ENCODE data around the gene CDYL2.

CDYL2 gene

DNA sequence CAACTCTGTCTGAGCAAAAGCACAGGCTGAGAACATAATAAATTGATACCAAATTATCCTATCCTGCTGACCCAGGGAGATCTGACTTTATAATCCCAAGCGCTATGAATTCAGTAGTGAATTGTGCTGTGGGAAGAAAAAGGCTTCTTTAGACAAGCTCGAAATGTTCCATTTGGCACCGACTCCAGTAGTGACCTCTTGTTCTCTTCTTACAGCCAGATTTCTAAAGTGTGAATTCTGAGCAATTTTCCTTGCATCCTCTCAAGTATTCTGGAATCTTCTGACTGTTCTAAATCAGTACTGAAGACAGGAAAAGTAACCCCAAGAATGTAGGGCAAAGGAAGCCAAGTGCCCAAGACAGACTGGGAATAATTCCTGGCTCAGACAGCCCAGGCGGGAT, 58.2 kb downstream of the CDYL2 start:
- DNase-seq (ENCODE audit: low spot score) = no peak
- in situ Hi-C loops (cut with MboI; ENCODE audit: low sequenced_read_pairs, unreplicated experiment) = no loop called here
- TF ChIP-seq, protein P1, sequence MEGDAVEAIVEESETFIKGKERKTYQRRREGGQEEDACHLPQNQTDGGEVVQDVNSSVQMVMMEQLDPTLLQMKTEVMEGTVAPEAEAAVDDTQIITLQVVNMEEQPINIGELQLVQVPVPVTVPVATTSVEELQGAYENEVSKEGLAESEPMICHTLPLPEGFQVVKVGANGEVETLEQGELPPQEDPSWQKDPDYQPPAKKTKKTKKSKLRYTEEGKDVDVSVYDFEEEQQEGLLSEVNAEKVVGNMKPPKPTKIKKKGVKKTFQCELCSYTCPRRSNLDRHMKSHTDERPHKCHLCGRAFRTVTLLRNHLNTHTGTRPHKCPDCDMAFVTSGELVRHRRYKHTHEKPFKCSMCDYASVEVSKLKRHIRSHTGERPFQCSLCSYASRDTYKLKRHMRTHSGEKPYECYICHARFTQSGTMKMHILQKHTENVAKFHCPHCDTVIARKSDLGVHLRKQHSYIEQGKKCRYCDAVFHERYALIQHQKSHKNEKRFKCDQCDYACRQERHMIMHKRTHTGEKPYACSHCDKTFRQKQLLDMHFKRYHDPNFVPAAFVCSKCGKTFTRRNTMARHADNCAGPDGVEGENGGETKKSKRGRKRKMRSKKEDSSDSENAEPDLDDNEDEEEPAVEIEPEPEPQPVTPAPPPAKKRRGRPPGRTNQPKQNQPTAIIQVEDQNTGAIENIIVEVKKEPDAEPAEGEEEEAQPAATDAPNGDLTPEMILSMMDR (IDR thresholded peaks at IDR 0.05; ENCODE audit: borderline replicate concordance, control extremely low read depth, extremely low read depth, insufficient read depth, missing control alignments) = no peak

DNA sequence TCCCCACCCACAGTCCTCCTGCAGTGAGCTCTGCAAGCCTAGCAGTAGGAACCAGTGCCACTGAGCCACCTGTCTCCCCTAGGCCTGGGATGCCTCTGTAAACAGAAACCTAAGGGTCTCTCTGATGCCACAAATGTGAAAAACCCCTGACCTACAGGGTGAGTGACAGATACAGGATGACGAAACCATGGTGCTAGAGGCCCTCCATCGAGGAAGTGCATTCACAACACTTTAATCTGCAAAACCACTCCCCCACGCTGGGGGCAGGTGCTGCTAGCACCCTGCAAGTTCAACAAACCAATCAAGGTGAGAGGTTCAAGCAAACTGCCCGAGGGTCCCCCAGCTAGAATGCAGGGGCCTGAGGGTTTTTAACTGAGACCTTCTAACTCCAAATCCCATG, 59.5 kb downstream of the CDYL2 start:
- no peak for DNase-seq (ENCODE audit: low spot score)
- TF ChIP-seq, protein P1 (IDR thresholded peaks at IDR 0.05; ENCODE audit: borderline replicate concordance, control extremely low read depth, extremely low read depth, insufficient read depth, missing control alignments) = no peak
- in situ Hi-C loops (cut with MboI; ENCODE audit: low sequenced_read_pairs, unreplicated experiment) = no loop called here

DNA sequence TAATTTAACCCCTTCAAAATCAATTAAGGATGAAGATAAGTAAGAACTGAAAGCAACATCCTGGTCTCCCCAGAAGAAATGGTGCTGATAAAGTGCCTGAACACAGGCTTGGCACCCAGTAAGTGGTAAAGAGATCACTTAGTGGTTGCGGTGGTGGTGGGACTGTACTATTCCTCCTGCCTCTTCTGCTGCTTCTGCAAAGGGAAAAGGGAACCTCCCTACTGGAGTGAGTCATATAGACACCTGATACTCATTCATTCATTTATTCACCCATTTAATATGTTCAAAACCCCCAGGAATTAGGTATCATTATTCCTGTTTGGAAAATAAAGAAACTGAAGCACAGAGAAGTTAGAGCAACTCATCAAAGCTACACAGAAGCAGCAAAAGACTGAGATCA, 60.6 kb downstream of the CDYL2 start:
- in situ Hi-C loops (cut with MboI; ENCODE audit: low sequenced_read_pairs, unreplicated experiment) = no loop called here
- TF ChIP-seq, protein P1 (IDR thresholded peaks at IDR 0.05; ENCODE audit: borderline replicate concordance, control extremely low read depth, extremely low read depth, insufficient read depth, missing control alignments) = no peak
- no peak for DNase-seq (ENCODE audit: low spot score)

DNA sequence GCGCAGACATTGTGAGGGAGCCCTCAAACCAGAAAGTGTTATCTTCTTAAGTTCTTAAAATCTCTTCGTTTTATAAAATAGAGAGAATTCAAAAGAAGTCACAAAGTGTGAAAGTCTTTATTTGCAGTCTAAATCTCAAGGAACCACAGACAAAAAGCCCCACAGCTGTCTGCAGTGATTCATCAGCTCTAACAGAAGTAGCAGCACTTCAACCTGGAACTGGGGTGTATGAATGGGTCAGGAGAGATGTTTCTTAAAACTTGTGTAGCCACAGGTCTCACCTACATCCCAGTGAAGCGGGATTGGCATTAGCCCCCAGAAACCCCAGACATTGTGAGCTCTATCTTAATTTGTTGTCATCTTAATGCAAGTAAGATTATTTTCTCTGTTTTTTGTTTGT, 61.1 kb downstream of the CDYL2 start:
- TF ChIP-seq, protein P1 (IDR thresholded peaks at IDR 0.05; ENCODE audit: borderline replicate concordance, control extremely low read depth, extremely low read depth, insufficient read depth, missing control alignments) = no peak
- in situ Hi-C loops (cut with MboI; ENCODE audit: low sequenced_read_pairs, unreplicated experiment) = no loop called here
- DNase-seq (ENCODE audit: low spot score) = no peak

DNA sequence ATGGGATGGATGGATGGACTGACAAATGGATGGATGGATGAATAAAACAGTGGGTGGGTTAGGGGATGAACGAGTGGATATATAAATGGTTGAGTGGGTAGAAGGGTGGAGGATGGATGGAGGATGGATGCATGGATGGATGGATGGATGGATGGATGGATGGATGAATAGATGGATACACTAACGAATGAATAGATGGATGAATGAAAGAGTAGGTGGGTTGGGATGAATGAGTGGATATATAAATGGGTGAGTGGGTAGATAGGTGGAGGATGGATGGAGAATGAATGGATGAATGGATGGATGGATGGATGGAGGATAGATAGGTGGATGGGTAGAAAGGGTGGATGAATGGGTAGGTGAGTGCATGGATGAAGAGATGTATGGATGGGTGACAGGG, 62.1 kb downstream of the CDYL2 start:
- in situ Hi-C loops (cut with MboI; ENCODE audit: low sequenced_read_pairs, unreplicated experiment) = no loop called here
- TF ChIP-seq, protein P1 (IDR thresholded peaks at IDR 0.05; ENCODE audit: borderline replicate concordance, control extremely low read depth, extremely low read depth, insufficient read depth, missing control alignments) = no peak
- DNase-seq (ENCODE audit: low spot score) = no peak

DNA sequence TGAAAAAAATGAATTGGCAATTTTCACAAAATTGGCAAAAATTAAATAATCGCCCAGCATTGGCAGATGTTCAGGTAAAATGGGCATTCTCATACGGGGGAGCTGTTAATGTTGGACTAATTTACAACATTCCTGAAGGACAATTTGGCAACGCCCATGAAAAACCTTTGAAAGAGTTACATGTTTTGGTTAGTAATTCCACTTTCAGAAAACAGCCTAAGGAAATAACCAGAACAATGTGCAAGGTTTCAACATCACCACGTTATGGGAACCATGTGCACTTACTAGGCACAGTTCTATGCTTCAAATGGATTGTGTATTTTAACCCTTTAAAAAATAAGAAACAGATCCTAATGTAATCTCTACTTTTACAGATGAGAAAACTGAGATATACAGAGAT, 62.7 kb downstream of the CDYL2 start:
- TF ChIP-seq, protein P1 (IDR thresholded peaks at IDR 0.05; ENCODE audit: borderline replicate concordance, control extremely low read depth, extremely low read depth, insufficient read depth, missing control alignments) = no peak
- in situ Hi-C loops (cut with MboI; ENCODE audit: low sequenced_read_pairs, unreplicated experiment) = no loop called here
- DNase-seq (ENCODE audit: low spot score) = no peak

DNA sequence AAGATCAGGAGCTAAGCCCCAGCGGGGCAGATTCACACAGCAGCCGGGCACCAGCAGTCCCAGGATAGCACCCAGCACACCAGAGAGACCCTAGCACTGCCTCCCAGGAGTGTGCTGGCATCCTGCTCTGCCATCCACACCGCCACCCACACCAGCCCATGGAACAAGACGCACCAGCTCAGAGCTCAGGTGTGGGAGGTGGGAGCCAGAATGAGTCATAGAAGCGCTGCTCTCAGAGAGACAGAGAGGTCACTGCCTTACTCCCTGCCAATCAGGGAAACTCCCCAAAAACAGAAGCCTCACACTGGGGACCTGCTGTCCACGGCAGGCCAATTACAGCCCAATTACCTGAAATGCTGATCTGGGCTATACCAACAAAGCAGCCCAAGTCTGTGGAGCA, 64.9 kb downstream of the CDYL2 start:
- TF ChIP-seq, protein P1 (IDR thresholded peaks at IDR 0.05; ENCODE audit: borderline replicate concordance, control extremely low read depth, extremely low read depth, insufficient read depth, missing control alignments) = no peak
- no peak for DNase-seq (ENCODE audit: low spot score)
- in situ Hi-C loops (cut with MboI; ENCODE audit: low sequenced_read_pairs, unreplicated experiment) = no loop called here

Data from GM13976 (cell line).